Kidney glomerular epithelial cell (primary cell): Measurements from ENCODE around the gene NR3C1.

Source experiments
- DNase-seq: peaks from one replicate; lab custom pipeline; 2025; lab: John Stamatoyannopoulos, UW

NR3C1 gene

DNA sequence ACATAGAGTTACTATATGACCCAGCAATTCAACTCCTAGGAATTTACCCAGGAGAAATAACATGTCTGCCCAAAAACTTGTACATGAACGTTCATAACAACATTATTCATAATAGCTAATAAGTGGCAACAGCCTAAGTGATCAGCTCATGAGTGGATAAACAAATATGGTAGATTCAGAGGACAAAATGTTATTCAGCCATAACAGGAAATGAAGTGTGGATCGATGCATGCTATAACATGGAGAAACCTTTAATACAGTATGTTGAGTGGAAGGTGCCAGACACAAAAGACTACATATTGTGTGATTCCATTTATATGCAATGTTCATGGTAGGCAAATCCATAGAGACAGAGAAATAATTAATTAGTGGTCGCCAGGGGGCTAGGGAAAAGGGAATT, 22.3 kb upstream of the NR3C1 start:
- no peak for DNase-seq

DNA sequence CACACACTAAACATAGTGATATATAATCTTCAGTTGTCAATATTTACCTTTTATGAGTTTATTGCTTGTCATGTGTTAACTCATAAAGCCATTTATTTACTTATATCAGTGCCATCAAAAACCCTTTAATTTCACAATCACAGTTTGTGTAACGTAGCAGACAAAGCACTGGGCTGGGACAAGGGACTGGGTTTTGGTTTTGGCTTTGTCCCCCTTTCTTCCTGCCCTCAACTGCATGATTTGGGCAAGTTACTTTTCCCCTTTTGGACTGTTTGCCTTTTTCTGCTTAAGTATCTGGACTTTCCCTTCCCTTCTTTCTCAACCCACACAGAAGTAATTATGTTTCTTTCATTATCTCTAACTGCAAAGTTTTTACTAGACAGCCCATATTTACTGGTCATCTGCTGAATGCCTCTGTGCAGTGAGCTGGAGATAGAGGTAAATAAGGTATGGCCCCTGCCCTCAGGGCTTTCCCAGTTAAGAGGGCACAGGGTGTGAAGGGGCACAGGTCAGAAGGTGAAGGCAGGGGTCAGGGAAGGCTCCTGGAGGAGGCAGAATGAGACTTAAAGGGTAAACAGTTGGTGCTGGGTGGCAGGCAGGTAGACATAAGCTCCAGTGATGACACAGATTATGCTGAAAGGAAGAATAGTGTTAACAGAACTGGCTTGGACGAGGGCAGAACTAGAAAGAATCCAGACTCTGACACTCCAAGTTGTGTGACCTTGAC, 14.8 kb upstream of the NR3C1 start:
- no peak for DNase-seq

DNA sequence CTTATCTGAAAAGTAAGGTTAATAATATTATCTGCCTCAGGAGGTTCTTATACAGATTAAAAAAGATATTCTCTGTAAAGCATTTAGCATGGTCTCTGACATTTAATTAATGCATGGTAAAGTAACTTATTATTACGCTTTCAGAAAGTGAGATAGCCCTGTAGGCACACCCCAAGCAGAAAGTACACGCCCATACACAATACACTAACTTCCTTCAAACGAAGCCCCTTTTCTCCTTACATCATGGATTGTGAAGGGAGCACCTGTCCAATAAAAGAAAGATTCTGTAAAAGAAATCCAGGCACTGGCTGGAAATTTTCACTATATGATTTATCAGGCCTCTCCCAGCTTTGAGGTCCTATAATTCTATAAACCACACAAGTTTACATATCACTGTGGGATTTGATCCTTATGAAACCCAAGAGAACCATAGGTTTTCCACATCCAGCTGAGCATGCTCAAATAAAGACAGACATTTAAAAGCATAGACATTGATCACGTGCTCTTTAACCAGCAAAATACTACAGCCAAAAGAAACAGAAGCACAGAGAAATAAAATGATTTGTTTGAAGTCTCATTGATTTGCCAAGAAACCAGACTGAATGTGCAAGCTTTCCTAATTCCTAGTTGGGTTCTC, 14.1 kb upstream of the NR3C1 start:
- no peak for DNase-seq

DNA sequence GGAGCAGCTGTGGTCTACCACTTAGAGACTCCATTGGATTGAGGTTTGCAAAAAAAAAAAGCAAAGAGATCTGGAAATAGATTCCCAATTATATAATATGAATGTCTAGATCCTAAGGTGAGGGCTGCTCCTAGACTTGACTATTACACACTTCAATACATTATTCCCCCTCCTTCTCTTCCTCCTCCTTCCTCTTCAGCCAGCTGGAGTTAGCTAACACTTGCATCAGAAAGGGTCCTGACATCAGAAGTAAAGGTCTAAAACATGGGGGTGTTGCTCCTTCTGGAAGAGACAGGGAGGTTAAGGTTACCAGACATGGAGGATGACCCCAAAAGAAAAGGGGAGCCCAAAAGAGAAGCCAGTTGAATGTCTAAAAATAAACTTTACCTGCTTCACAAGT, 12.9 kb upstream of the NR3C1 start:
- DNase-seq = no peak

DNA sequence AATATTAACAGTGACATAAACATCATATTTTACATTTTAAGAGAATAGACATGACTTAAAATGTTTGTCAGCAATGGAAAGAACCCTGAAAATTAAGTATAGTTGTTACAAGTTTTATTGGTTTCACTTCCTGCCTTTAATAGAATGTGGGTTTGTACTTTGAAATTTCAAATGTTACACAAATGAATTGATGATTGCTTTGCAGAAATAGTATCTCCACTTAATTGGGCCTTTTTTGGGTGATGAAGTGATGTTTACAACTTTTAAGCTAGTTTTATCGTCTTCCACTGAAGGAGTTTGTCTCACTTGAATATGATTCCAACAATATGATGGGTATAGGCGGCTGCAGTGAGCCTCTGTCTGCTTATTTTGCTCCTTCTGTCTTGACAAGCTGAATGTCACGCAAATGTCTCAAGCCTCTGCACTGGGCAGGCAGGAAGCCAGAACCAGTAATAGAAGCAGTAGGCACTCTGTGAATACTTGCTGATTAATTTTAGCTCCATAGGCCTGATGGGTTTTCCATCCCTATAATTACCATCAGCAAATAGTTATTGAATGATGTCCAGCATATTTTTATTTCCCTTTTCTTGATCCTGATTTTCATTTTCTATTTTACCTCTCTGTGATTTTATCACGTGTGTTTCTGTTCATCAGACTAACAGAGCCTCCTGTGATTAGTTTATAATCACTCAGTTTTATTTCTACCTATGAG, 10.6 kb upstream of the NR3C1 start:
- DNase-seq = no peak

DNA sequence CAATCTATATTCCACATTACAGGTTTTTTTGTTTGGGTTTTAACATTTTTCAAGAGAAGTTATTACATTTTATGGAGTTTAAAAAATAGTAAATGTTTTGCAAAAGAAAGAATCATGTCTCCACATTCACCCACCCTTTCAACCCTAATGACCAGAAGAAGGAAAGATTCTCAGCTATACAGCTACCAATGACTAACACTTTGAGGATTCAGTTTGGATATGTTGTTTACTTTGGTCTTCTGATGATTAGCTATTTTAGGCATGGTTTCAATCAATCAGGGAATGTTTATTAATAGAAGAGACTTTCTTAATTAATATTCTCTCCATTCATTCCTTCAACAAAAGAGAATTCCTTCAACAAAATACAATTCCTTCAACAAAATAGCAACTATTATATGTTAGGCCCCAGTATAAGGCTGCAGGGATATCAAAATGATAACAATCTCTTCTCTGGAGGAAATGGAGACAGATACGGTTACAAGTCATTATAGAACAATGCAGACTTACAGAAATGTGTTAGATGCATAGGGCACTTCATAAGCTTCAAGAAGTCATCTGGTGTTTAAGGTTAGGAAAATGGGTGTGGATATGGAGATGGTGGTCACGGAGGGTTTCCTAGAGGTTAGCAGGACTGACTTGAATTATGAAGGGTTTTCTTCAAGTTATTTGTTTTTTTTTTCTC, 9.3 kb upstream of the NR3C1 start:
- DNase-seq = no peak

DNA sequence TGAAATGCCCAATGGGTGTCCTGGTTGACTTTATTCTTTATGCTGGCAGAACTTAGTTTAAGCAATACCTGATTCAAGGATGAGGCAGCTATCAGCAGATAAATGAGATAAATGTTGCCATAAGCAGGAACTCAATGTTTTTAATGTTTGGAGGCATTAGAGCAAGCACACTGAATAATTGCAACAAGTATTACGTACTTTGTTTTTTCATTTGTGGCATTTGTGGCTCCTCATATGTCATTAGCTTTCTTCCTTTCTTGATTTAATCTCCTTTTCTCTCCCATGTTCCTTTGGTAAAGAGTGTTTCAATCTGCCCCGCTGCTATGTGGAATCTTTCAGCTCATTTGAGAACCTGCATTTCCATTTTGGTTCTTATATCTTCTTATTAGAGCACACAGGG, 6.4 kb upstream of the NR3C1 start:
- no peak for DNase-seq

DNA sequence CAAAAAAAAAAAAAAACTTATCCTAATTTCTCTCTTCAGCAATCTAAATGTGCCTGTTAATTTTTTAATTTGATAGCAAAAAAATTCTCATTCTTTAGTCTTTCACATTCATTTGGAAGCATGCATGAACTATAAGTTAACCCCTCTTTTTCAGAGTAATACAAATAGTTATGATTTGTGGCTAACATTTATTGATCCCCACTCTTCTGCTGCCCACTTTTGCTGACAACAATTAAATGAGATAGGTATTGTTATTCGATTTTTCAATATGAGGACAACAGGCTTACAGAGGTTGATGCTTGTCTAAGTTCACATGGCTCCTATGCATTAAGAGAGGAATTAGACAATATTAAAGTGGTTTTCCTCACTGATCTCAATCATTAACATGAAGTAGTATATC, 2.9 kb upstream of the NR3C1 start:
- DNase-seq = no peak

DNA sequence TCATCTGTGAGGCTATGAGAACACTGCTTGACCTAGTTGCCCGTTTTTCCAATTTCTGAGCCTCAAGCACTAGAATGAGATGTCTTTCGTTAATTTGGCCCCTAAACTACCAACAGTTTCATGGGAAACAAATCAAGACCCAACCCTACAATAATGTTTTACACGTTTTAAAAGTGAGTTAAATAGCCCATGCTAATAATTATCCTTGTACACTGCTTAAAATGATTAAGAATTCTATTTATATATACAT, 2.3 kb upstream of the NR3C1 start:
- no peak for DNase-seq

DNA sequence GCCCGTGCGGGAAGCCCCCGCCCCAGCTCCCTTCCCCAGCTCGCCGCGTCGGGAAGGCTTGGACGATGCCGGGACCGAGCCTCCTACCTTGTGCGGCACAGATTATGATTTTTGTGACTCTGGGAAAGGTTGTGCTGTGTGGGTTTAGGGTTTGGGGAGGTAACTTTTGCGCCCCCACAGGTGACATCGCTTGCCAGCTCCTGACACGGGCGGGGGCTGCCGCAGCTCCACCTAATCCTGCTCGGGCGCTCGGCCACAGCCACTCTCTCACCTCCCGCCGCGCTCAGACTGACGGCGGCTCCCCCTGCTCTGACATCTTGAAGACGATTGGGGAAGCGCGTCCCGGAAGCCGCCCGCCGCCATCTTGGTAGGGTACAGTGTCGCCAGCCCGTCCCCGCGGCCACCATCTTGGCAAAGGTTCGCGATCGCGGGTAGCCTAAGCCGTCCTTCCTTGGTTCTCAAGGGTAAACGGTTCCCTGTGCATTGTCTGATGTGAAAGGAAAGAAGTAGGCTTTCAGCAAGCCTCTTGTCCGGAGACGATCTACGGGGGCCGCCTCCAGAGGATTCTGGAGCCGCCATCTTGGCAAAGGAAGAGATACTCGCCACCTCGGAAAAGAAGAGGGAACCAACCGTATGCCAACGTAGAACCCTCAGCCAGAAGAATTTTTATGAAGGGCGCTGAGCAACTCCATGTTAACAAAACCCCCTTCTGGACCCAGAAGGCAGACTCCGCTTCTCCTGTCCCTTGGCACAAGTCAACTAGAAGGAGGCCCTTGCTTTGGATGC, 1.8 kb upstream of the NR3C1 start:
- peak; percentile 60 for DNase-seq

DNA sequence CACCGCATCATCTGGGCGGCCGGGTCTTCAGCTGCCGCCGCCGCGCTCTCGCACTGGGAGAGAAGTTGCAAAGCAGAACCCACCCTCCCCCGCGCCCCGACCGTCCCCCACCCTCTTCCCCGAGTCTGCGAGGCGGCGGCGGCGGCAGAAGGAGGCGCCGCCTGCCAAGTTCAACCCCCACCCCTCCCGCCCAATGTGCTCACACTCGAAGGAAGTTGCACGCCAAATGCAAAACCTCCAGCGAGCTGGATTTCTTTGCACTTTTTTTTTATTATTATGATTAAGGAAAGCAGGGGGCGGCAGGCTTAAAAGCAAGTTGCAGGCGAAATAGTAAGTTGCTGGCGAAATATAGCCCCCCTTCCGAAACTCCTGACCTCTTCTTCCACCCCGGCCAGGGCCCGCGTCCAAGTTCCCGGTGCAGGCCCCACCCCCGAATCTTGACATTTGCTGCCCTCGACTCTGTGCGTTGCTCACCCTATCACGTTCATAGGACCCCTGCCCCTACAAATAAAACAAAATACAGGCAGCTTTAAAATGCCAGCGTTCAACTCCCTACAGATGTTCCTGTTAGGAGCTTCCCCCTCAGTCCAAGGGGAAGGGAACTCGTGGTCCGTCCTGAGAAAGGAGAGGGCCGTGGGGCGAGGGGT, 1.1 kb upstream of the NR3C1 start:
- peak; percentile 61 for DNase-seq

DNA sequence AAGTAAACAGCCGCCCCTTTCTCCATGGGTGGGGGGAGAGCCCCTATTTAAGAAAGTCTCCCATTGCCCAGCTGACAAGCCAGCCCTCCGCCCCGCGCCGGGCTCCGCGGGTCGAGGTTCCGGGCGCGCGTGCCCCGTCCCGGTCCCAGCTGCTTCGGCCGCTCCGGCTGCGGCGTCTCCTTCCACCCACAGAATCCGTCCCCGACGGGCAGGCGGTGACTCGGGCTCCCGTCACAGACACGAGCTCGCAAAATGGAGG, 223 bp downstream of the NR3C1 start:
- no peak for DNase-seq

DNA sequence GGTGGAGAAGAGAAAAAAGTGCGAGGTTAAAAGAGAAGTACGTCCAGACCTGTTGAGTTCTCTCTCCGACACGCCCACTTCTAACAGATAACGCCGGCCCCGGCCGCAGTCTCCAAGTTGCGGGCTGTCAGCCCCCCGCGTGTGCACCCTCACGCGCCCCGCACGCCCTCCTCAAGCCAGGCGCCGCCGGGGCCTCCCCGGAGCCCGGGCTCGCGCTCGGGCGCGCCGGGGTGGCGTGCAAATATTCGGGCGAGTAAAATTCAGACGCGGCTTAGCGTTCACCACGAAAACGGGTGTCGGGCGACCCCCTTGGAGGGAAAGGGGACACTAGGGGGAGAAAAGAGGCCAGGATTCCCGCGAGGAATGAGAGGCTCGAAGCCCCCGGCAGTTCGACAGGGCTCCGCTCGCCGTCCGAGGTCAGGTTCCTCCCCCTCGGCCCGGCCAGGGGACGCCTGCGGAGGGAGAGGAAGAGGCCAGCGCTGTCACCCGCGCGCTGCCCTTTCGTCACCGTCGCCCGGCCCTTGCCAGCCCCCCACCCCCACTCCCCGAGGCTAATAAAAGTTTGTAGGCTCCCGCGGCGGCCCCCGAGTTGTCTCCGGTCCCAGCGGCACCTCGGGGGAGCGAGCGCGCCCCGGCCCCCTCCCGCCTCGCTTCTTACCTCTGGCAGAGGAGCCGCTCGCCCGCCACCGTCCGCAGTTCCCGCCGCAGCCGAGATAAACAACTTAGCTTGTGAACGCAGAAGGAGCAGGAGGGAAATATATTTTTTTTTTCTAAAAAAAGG, 743 bp downstream of the NR3C1 start:
- peak; percentile 22 for DNase-seq

DNA sequence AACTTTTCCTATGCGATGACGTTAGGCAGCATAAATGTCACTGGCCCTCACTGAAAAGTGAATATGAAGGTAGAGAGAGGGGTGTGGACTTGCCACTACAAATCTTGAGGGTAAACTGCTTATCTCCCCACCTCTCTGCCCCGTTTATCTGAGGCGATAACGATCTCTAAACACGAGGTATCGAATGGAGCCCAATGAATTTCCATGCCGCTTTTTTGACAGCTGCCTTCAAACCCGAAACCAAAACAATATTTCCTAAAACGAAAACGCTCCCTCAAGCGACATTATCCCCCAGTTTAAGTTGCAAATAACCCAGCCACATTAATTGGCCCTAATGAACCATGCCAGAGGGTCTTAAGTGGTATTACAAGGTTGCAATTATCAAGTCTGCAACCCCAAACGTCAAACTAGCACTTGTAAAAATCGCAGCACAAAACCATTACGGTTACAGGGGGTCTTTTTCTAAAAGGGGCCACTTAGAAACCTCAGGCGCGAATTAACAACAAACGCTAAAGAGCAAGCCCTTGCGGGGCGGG, 1.4 kb downstream of the NR3C1 start:
- no peak for DNase-seq

DNA sequence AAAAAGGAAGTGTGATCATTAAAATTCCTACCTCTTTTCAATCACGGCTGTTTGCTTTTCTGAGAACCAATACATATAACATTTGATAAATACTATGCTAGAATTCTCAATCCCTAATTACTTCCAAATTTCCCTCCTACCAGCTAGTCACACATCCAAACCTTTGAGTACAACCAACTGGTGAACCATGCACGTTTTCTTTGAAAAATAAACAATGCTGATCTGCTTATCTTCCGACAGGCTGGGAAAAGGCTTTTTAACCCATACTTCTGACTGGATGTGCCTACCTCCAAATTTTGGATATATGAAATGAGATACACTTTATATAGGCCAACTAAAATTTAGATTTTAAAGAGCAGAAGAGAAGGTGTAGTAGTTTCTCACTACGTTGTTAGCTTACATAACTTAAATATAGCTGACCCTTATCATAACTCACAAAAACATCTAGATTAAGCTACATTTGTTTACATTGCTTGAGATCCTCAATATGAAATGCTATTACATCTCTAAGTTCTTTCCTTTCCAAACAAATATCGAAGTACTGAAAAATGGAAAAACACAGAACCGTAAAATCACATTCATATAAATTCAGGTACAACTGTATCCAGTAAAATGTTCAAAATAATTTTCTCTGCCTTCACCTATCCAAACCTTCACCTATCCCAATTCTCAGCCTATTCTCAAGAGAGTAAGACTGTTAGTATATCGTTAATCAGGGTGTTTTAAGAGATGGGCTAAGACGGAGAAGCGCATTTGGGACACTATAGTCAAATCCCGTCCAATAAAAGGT, 2.1 kb downstream of the NR3C1 start:
- no peak for DNase-seq

DNA sequence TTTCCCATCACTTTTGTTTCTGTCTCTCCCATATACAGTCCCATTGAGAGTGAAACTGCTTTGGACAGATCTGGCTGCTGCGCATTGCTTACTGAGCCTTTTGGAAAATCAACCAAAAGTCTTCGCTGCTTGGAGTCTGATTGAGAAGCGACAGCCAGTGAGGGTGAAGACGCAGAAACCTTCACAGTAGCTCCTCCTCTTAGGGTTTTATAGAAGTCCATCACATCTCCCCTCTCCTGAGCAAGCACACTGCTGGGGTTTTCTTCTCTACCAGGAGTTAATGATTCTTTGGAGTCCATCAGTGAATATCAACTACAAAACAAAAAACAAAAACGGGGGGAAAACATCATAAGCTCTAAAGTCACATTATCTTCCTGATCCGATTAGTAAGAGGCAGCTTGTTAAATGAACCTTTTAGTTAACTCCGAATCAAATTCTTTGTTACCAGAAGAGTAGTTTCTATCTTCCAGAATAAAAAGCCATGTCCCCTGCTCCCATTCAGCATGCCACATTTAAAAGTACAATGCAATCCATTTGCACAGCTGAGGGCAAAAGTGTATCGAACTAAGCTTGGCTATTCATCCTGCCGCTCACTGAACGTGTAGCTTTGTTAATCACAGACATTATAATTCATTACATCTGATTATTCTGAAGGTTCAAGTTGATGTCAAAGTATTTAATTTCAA, 2.8 kb downstream of the NR3C1 start:
- no peak for DNase-seq

DNA sequence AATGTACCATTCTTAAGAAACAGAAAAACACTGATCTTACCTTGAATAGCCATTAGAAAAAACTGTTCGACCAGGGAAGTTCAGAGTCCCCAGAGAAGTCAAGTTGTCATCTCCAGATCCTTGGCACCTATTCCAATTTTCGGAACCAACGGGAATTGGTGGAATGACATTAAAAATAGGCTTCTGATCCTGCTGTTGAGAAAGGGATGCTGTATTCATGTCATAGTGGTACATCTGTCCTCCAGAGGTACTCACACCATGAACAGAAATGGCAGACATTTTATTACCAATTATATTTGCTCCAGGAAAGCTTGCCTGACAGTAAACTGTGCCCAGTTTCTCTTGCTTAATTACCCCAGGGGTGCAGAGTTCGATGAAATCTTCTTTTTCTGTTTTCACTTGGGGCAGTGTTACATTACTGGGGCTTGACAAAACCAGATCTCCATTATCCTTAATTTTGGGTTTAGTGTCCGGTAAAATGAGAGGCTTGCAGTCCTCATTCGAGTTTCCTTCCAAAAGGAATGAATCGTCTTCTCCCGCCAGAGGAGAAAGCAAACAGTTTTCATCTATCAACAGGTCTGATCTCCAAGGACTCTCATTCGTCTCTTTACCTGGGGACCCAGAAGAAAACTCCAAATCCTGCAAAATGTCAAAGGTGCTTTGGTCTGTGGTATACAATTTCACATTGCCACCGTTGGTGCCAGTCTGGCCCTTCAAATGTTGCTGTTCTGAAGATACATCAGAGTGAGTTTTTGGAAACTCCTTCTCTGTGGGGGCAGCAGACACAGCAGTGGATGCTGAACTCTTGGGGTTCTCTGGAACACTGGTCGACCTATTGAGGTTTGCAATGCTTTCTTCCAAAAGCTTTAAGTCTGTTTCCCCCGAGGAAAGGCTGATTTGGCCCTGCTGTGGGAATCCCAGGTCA, 3.6 kb downstream of the NR3C1 start:
- no peak for DNase-seq

DNA sequence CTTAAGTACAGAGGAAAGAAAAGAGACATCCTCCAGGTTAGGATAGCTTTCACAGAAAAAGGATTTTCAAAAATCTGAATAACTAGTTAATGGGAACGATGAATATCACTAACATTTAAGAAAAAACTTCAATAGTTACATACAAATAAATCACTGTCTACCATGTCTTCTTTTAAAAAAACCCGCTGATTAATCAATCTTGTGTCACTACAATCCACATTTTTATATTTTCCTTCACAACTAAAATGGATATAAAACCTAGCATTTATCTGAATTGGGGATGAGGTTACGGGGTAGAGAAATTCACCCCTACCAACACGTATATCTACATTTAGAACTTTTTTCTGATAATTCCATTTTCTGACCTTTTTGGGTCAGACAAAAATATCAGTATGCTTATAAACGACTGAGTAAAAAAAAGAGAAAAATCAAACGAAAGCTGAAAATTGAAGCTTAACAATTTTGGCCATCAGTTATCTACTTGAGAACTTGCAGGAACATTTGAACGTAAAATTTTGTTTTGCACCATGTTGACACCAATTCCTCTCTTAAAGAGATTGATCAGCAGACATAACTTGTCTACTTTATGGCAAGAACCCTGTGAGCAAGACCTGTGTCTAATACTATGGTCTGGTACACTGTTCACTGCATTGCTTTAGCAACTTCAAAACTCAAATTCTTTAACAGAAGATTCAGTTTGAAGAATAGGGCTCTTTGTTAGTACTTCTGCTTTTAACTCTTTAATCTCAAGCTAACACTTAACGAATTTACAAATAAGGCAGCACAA, 4.8 kb downstream of the NR3C1 start:
- no peak for DNase-seq
